Retinal pigment epithelial cell (primary cell): Measurements from ENCODE around the gene FAM170B.

ENCODE experiments used
- DNase-seq: peaks from one replicate; pipeline ENCODE4 v3.0.0-alpha.2; 2010; ENCODE audit warnings: low read depth
- H3K4me3 ChIP-seq: 2 replicates; pipeline ENCODE4 v1.5.1; 2011; ENCODE audit warnings: mild to moderate bottlenecking, low read length, control low read depth, moderate library complexity
- TF ChIP-seq, protein P1 (sequence below): conservative IDR thresholded peaks from 2 replicates; pipeline ENCODE4 v1.5.1; 2011; ENCODE audit warnings: low read depth, low read length, control low read depth, inconsistent platforms

FAM170B gene

DNA sequence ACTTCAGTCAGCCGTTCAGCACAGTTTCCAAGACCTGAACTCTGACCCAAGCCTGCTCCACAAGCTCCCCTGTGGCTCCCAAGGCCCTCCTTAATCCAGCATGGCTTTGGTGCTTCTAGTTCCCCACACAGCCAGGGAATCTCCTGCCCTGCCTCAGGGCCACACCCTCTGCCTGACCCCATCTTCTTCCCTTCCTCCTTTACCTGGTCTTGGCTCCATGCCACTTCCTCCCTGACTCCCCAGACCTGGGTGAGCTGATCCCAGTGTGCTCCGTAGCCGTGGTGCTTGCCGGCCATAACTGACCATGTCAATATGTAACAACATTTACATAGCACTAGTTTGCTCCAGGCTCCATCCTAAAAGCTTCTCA, 34.3 kb upstream of the FAM170B start:
- no peak overlapping the region for H3K4me3 ChIP-seq
- no peak for DNase-seq
- TF ChIP-seq, protein P1, sequence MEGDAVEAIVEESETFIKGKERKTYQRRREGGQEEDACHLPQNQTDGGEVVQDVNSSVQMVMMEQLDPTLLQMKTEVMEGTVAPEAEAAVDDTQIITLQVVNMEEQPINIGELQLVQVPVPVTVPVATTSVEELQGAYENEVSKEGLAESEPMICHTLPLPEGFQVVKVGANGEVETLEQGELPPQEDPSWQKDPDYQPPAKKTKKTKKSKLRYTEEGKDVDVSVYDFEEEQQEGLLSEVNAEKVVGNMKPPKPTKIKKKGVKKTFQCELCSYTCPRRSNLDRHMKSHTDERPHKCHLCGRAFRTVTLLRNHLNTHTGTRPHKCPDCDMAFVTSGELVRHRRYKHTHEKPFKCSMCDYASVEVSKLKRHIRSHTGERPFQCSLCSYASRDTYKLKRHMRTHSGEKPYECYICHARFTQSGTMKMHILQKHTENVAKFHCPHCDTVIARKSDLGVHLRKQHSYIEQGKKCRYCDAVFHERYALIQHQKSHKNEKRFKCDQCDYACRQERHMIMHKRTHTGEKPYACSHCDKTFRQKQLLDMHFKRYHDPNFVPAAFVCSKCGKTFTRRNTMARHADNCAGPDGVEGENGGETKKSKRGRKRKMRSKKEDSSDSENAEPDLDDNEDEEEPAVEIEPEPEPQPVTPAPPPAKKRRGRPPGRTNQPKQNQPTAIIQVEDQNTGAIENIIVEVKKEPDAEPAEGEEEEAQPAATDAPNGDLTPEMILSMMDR: no peak

DNA sequence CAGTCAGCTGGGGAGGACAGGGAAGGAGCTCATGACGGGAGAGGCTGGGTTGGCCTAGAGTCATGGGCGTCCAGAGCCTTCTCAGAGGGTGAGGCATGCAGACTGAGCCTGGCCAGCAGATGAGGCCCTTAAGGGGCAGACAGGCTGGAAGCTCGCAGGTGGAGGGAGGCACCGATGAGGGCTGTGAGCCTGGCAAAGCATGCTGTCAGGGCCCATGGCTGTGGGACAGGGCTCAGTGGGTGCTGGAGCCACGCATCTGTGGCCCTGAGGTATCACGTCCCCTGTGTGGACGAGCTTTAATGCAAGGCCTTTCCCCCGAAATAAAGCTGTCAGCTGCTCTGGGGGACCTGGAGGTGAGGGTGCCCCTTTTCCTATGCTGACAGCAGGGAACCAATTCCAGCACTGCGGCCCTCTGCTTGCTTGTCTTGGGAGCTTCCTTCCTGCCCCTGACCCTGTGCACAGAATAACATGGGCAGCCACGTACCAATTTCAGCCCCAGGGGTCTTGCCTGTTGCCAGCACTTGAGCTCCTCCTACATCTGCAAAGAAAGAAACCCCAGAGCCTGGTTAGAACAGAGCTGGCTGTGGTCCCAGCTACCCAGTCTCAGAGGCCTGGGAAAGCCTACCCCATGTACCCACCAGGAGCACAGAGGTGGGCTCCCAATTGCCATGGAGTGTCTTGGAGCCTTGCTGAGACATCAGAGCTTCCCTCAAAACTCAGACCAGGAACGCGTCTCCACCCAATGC, 33.8 kb upstream of the FAM170B start:
- no peak for DNase-seq
- TF ChIP-seq, protein P1: no peak
- no peak overlapping the region for H3K4me3 ChIP-seq

DNA sequence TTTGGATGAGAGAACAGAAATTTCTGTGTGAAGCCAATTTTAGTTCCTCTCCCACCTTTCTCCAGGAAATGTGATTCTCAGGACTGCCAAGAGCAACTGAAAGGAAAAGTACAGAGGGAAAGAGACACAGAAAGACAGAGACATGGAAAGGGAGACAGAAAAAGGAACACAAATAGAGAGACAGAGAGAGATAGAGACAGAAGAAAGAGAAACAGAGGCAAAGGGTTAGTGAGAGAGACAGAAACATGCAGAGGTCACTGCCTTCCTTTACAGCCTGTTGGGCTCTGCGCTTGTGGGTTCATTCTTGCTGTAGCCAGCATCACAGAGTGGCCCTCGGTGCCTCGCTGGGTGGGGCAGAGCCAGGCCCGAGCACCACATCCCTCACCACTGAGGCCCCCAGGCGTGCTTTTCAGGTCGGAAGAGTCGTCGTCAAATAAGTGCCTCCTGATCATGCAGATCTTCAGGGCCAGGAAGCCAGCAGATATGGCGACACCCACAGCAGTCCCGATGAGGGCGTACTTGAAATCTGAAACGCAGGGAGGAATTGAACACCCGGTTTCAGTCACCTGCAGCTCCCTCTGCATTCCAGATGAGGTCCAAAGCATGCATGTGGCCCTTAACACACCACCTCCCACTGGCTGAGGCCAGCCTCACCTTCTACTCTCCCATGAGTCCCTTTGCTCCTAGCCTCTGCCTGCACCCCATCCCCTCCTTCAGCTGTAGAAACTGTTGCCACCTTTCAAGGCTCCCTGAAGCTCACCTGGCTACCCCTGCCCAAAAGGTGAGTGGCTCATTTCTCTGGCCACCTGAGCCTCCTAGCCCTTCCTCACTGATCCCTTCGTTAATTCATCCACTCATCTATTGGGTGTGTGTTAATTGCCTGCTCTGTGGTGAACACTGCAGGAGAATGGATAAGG, 32.9 kb upstream of the FAM170B start:
- TF ChIP-seq, protein P1: no peak
- DNase-seq: no peak
- no peak overlapping the region for H3K4me3 ChIP-seq

DNA sequence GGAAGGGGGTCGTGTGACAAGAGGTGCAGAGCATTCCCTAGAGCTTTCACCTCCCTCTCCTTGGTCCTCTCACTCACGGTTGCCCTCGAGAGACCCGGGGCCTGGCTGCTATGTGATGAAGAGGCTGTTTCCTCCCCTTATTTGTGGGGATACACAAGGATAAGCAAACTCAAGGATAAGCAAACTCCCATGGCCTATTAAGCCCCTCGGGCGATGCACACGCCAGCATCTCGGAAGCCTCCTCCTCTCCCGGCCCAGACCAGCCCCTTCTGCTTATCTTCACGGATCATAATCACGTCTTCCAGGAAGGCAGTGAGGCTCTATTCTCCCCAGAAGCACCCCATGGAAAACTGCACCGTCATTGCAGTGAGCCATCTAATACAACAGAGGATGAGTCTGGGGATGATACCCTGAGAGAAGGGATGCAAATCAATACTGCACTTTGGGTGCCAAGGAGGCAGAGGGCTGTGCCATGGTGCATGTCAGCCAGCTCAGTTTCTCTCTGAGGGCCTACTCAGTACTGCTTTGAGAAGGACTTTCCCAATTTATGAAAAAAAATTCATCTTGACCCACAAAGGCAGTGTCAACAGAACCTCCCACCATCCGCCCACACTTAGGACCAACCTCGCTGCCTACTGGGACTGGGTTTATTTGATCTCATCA, 32.1 kb upstream of the FAM170B start:
- TF ChIP-seq, protein P1: no peak
- no peak for DNase-seq
- H3K4me3 ChIP-seq: no peak overlapping the region

DNA sequence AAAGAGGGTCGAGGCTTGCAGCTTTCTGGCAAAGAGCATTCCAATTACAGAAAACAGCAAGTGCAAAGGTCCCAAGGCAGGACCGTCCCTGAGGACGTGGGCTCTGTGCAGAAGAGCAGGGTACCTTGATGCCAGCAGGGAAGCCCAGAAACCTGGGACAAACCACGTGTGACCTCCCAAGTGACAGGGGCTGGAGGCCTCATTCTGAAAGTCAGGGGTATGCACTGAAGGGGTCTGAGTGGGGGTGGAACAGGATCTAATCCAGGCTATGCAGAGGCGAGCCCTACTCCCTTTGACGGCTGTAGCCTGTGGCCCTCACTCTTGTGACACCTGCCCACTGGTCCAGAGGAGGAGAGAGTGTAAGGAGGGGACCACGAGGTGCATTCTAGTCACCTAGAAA, 31.4 kb upstream of the FAM170B start:
- no peak overlapping the region for H3K4me3 ChIP-seq
- TF ChIP-seq, protein P1: no peak
- DNase-seq: no peak

DNA sequence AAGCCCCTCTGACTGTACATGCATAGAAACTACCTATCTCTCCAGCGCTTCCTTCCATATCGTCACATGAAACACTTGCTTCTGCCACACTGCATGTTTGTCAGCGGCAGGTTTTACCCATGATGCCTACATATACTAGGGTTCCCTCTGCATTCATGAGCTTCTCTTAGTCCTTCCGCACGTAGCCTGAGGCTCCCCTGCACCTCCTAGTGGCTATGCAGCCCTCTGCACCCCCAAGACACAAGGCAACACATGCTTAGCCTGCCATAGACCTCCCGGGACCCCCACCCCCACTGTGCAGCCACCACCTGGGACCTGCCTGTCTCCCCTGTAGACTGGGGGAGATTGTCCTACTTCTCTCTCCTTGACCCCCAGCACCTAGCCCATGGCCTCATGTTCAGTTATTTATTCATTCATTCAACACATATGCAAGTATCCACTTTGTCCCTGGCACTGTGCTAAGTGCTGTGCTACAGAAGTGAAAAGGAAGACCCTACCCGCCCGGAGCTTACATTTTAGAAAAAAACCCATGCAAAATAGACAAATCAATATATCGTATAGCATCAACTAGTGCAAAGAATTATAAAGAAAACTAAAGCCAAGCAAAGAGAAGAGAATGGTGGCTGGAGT, 30.9 kb upstream of the FAM170B start:
- no peak overlapping the region for H3K4me3 ChIP-seq
- TF ChIP-seq, protein P1: peak; percentile 79
- DNase-seq: no peak
